ENCODE results near the gene HPRT1. TPM values are rescaled to one million over a fixed set of nuclear protein-coding genes. Genes with fewer than 3 reads are reported as not detected.

HPRT1 gene
- total RNA-seq, 1 donor from 2014 or later: 14.5 TPM

- DNase-seq (ENCODE audit: extremely low spot score in 2 of 2): no peak
- intact Hi-C loops (cut with DNase I): no loop called here
- no peaks in the 10 kb centered on the region for H3K36me3 ChIP-seq
- H3K4me1 ChIP-seq: no peaks in the 10 kb centered on the region
- TF ChIP-seq POLR2A (IDR thresholded peaks at IDR 0.05): no peak
- no peak for TF ChIP-seq POLR2AphosphoS5 (IDR thresholded peaks at IDR 0.05; ENCODE audit: insufficient read depth in 1 of 2, low read depth in 1 of 2)
- no peak for TF ChIP-seq CTCF (IDR thresholded peaks at IDR 0.05)
- H3K27me3 ChIP-seq: no peaks in the 10 kb centered on the region
- H3K4me3 ChIP-seq: no peak overlapping the region
- no peaks in the 10 kb centered on the region for H3K9me3 ChIP-seq
- no peak overlapping the region for H3K27ac ChIP-seq
These were observed 36.4 kb upstream of the HPRT1 start for GRCh38 chrX:134423606-134424005.

- TF ChIP-seq POLR2A (IDR thresholded peaks at IDR 0.05) (no peak), POLR2AphosphoS5 (IDR thresholded peaks at IDR 0.05; ENCODE audit: insufficient read depth in 1 of 2, low read depth in 1 of 2) (no peak), CTCF (IDR thresholded peaks at IDR 0.05) (no peak)
- Histone ChIP-seq H3K27me3 (no peaks in the 10 kb centered on the region), H3K4me1 (no peaks in the 10 kb centered on the region), H3K36me3 (no peaks in the 10 kb centered on the region), H3K9me3 (no peaks in the 10 kb centered on the region), H3K4me3 (no peak overlapping the region), H3K27ac (no peak overlapping the region)
- DNase-seq (ENCODE audit: extremely low spot score in 2 of 2): no peak
- intact Hi-C loops (cut with DNase I): no loop called here
These were observed 33.7 kb upstream of the HPRT1 start for GRCh38 chrX:134426281-134426680.

- DNase-seq (ENCODE audit: extremely low spot score in 2 of 2): no peak
- no peak for TF ChIP-seq POLR2AphosphoS5 (IDR thresholded peaks at IDR 0.05; ENCODE audit: insufficient read depth in 1 of 2, low read depth in 1 of 2)
- no peaks in the 10 kb centered on the region for H3K4me1 ChIP-seq
- no peak overlapping the region for H3K4me3 ChIP-seq
- H3K27ac ChIP-seq: no peak overlapping the region
- H3K9me3 ChIP-seq: no peaks in the 10 kb centered on the region
- H3K27me3 ChIP-seq: no peaks in the 10 kb centered on the region
- no peaks in the 10 kb centered on the region for H3K36me3 ChIP-seq
- intact Hi-C loops (cut with DNase I): no loop called here
These were observed 28.1 kb upstream of the HPRT1 start for GRCh38 chrX:134431894-134432293.

DNA sequence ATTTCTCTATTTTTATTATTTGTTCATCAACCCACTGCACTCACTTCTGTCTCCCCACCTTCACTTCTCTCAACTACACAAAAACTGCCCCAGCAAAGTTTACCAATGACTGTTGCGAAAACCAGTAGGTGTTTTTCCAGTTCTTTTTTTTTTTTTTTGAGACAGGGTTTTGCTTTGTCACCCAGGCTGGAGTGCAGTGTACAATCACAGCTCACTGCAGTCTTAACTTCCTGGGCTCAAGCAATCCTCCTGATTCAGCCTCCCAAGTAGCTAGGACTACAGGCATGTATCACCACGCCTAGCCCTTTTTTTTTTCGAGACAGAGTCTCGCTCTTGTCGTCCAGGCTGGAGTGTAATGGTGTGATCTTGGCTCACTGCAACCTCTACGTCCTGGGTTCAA is 24.1 kb upstream of the HPRT1 start:
- Histone ChIP-seq H3K36me3 (no peaks in the 10 kb centered on the region), H3K27ac (no peak overlapping the region), H3K9me3 (no peaks in the 10 kb centered on the region), H3K4me3 (no peak overlapping the region), H3K27me3 (no peaks in the 10 kb centered on the region), H3K4me1 (no peaks in the 10 kb centered on the region)
- no peak for DNase-seq (ENCODE audit: extremely low spot score in 2 of 2)
- no peak for TF ChIP-seq POLR2AphosphoS5 (IDR thresholded peaks at IDR 0.05; ENCODE audit: insufficient read depth in 1 of 2, low read depth in 1 of 2)
- no peak for TF ChIP-seq CTCF (IDR thresholded peaks at IDR 0.05)
- no peak for TF ChIP-seq POLR2A (IDR thresholded peaks at IDR 0.05)
- intact Hi-C loops (cut with DNase I): no loop called here

- intact Hi-C loops (cut with DNase I): no loop called here
- H3K4me1 ChIP-seq: no peaks in the 10 kb centered on the region
- TF ChIP-seq POLR2A (IDR thresholded peaks at IDR 0.05) (no peak), CTCF (IDR thresholded peaks at IDR 0.05) (no peak), POLR2AphosphoS5 (IDR thresholded peaks at IDR 0.05; ENCODE audit: insufficient read depth in 1 of 2, low read depth in 1 of 2) (no peak)
- H3K9me3 ChIP-seq: no peaks in the 10 kb centered on the region
- H3K4me3 ChIP-seq: no peak overlapping the region
- H3K27me3 ChIP-seq: no peaks in the 10 kb centered on the region
- no peak overlapping the region for H3K27ac ChIP-seq
- no peaks in the 10 kb centered on the region for H3K36me3 ChIP-seq
- DNase-seq (ENCODE audit: extremely low spot score in 2 of 2): no peak
These were observed 16.9 kb upstream of the HPRT1 start for GRCh38 chrX:134443020-134443419.

GRCh38 chrX:134443461-134443860 is 16.5 kb upstream of the HPRT1 start:
- H3K36me3 ChIP-seq: no peaks in the 10 kb centered on the region
- no peak for DNase-seq (ENCODE audit: extremely low spot score in 2 of 2)
- TF ChIP-seq POLR2AphosphoS5 (IDR thresholded peaks at IDR 0.05; ENCODE audit: insufficient read depth in 1 of 2, low read depth in 1 of 2): no peak
- no peak for TF ChIP-seq CTCF (IDR thresholded peaks at IDR 0.05)
- no peak for TF ChIP-seq POLR2A (IDR thresholded peaks at IDR 0.05)
- H3K27me3 ChIP-seq: no peaks in the 10 kb centered on the region
- no peak overlapping the region for H3K27ac ChIP-seq
- intact Hi-C loops (cut with DNase I): no loop called here
- H3K9me3 ChIP-seq: no peaks in the 10 kb centered on the region
- no peak overlapping the region for H3K4me3 ChIP-seq
- no peaks in the 10 kb centered on the region for H3K4me1 ChIP-seq

Data from vagina (tissue), 2 donors.